GM12878 (cell line): ENCODE results near the gene FXN. TPM values are rescaled to one million over a fixed set of nuclear protein-coding genes. Genes with fewer than 3 reads are reported as not detected.

Experiments used
- ATAC-seq: fragments of 200-7000 bp; cut with Tn5 transposase; 3 replicates; pipeline ENCODE4 v1.9.1; 2020; ENCODE audit warnings: mild to moderate bottlenecking, moderate library complexity
- BruUV-seq: library from RNA; stranded (reverse); fragments of 400-500 nt; replicated peaks from 2 replicates; lab custom pipeline; 2021; lab: Mats Ljungman, UMichigan
- CTCF ChIA-PET: fragments of 300-600 bp; sonication (Branson Sonifier 250); formaldehyde crosslinking; extraction: SDS; loops from one replicate; lab custom pipeline; 2021; ENCODE audit warnings: inconsistent platforms; lab: Yijun Ruan, JAX
- POLR2A ChIA-PET: fragments of 350-600 bp; formaldehyde crosslinking; extraction: SDS; loops from one replicate; lab custom pipeline; 2021; ENCODE audit warnings: inconsistent platforms; lab: Charles Lee
- RAD21 ChIA-PET: fragments of 300-600 bp; sonication (Branson Sonifier 250); formaldehyde crosslinking; loops from one replicate; lab custom pipeline; 2023; ENCODE audit warnings: antibody characterized with exemption; ENCODE audit not compliant: unreplicated experiment; lab: Charles Lee
- SMC1A ChIA-PET: fragments of 300-600 bp; sonication (Branson Sonifier 250); formaldehyde crosslinking; loops from one replicate; lab custom pipeline; 2023; ENCODE audit not compliant: unreplicated experiment, uncharacterized antibody; lab: Charles Lee
- DNase-seq: peaks from one replicate; pipeline ENCODE4 v3.0.0-alpha.2; 2011; ENCODE audit warnings: low read depth, low spot score
- FAIRE-seq: peaks from 3 replicates; lab custom pipeline; 2011; peaks lifted over from hg19 to GRCh38; lab: Jason Lieb, UNC
- H2AFZ ChIP-seq: 2 replicates; pipeline ENCODE4 v1.6.0; 2011; ENCODE audit warnings: low read depth, low read length, control low read depth; ENCODE audit not compliant: control insufficient read depth
- H3K27ac ChIP-seq: 2 replicates; pipeline ENCODE4 v1.5.1; 2011; ENCODE audit warnings: control low read depth; ENCODE audit not compliant: control insufficient read depth, insufficient read depth
- H3K27me3 ChIP-seq, 2 experiments: replicated peaks in 1 of 2; 2 replicates each; pipeline versions ENCODE4 v1.6.0 to v1.6.1; 2011; ENCODE audit warnings: low read length in 1 of 2; ENCODE audit not compliant: control insufficient read depth in 2 of 2, insufficient read depth in 2 of 2
- H3K36me3 ChIP-seq, 2 experiments: 2 replicates each; pipeline ENCODE4 v1.5.1; 2011; ENCODE audit warnings: low read length in 1 of 2; ENCODE audit not compliant: control insufficient read depth in 2 of 2, insufficient read depth in 2 of 2
- H3K4me1 ChIP-seq: 2 replicates; pipeline ENCODE4 v1.6.1; 2011; ENCODE audit warnings: mild to moderate bottlenecking, low read length, moderate library complexity, mixed read lengths; ENCODE audit not compliant: control insufficient read depth, insufficient read depth
- H3K4me2 ChIP-seq: 2 replicates; pipeline ENCODE4 v1.6.0; 2011; ENCODE audit warnings: control low read depth; ENCODE audit not compliant: control insufficient read depth, insufficient read depth
- H3K4me3 ChIP-seq: fragments of 200-600 bp; sonication (generic); 2 replicates; pipeline ENCODE4 v1.5.1; 2016
- H3K79me2 ChIP-seq: 2 replicates; pipeline ENCODE4 v1.6.0; 2011; ENCODE audit warnings: low read length; ENCODE audit not compliant: control insufficient read depth, insufficient read depth
- H3K9ac ChIP-seq: 2 replicates; pipeline ENCODE4 v1.8.0; 2011; ENCODE audit warnings: low read length, control low read depth, mixed read lengths; ENCODE audit not compliant: control insufficient read depth, insufficient read depth
- H3K9me3 ChIP-seq: replicated peaks from 3 replicates; pipeline ENCODE4 v1.5.1; 2011; ENCODE audit warnings: mild to moderate bottlenecking, low read length; ENCODE audit not compliant: control insufficient read depth, insufficient read depth
- H4K20me1 ChIP-seq: 2 replicates; pipeline ENCODE4 v1.6.0; 2011; ENCODE audit not compliant: control insufficient read depth, insufficient read depth
- BRCA1 ChIP-seq: IDR thresholded peaks from 2 replicates; pipeline ENCODE4 v1.6.1; 2011; ENCODE audit warnings: low read depth, low read length, improper control_type of control experiment
- CHD4 ChIP-seq: fragments of 200-600 bp; sonication (generic); IDR thresholded peaks from 2 replicates; pipeline ENCODE4 v1.6.1; 2016; ENCODE audit warnings: mild to moderate bottlenecking
- FOXK2 ChIP-seq: fragments of 450-650 bp; IDR thresholded peaks from 2 replicates; pipeline ENCODE4 v1.6.1; 2017; ENCODE audit warnings: mild to moderate bottlenecking, moderate library complexity
- HDAC2 ChIP-seq: fragments of 200-600 bp; sonication (generic); IDR thresholded peaks from 2 replicates; pipeline ENCODE4 v1.6.1; 2017
- NBN ChIP-seq: fragments of 450-650 bp; IDR thresholded peaks from 2 replicates; pipeline ENCODE4 v1.6.1; 2016
- NFYA ChIP-seq: IDR thresholded peaks from 2 replicates; pipeline ENCODE4 v1.6.1; 2011; ENCODE audit warnings: low read depth, mild to moderate bottlenecking, low read length, improper control_type of control experiment, borderline replicate concordance
- PAX8 ChIP-seq: fragments of 450-650 bp; IDR thresholded peaks from 2 replicates; pipeline ENCODE4 v1.6.1; 2017; ENCODE audit warnings: mild to moderate bottlenecking, moderate library complexity
- RAD21 ChIP-seq: IDR thresholded peaks from 2 replicates; pipeline ENCODE4 v1.6.1; 2011; ENCODE audit warnings: mild to moderate bottlenecking, low read depth, low read length, moderate library complexity; ENCODE audit not compliant: insufficient read depth
- SIN3A ChIP-seq: IDR thresholded peaks from 2 replicates; pipeline ENCODE4 v1.6.1; 2012; ENCODE audit warnings: low read depth, low read length, improper control_type of control experiment
- TBL1XR1 ChIP-seq: IDR thresholded peaks from 2 replicates; pipeline ENCODE4 v1.6.1; 2012; ENCODE audit warnings: low read depth, low read length, improper control_type of control experiment
- ZNF592 ChIP-seq: fragments of 450-650 bp; IDR thresholded peaks from 2 replicates; pipeline ENCODE4 v1.6.1; 2017; ENCODE audit warnings: mild to moderate bottlenecking, moderate library complexity
- ZZZ3 ChIP-seq: IDR thresholded peaks from 2 replicates; pipeline ENCODE4 v1.6.1; 2011; ENCODE audit warnings: low read depth; ENCODE audit not compliant: control insufficient read depth, insufficient read length
- WGBS: methylation state at CpG from one replicate; pipeline ENCODE4 v1.1.6; 2016; ENCODE audit warnings: low lambda C conversion rate; ENCODE audit not compliant: insufficient replicate concordance, insufficient coverage; ENCODE audit errors: missing lambda C conversion rate; 5-methylcytosine and 5-hydroxymethylcytosine counted together
- in situ Hi-C: fragments of 300-500 bp; cut with MboI; formaldehyde crosslinking; loops from 9 replicates; pipeline ENCODE4 v1.14.3; 2018; ENCODE audit warnings: mixed read lengths
- intact Hi-C: fragments of 100-400 bp; cut with micrococcal nuclease; formaldehyde crosslinking; loops from one replicate; pipeline ENCODE4 v1.14.2; 2022; ENCODE audit not compliant: unreplicated experiment
- polyA plus RNA-seq, 11 experiments: library from polyadenylated mRNA; depleted of rRNA in 4 of 11; unstranded in 6 of 11; stranded (reverse) in 5 of 11; fragments of >200 nt; fragmentation: Nextera tagmentation in 4 of 11; fragmentation: Illumina TruSeq in 1 of 11; extraction: Ambion mirVana in 4 of 11; extraction: Trizol in 1 of 11; gene quantifications; 1 replicate in 1 of 11; 2 replicates in 10 of 11; pipeline versions ENCODE4 v1.2.1 to v1.2.3, GENCODE V29; 2011 to 2016; ENCODE audit warnings: inconsistent platforms in 2 of 11, missing spikeins in 2 of 11, low read depth in 1 of 11
- total RNA-seq, 4 experiments: library from RNA; depleted of rRNA in 3 of 4; stranded (reverse); fragments of >200 nt in 3 of 4; fragmentation: Illumina TruSeq in 1 of 4; extraction: Trizol in 1 of 4; gene quantifications; 2 replicates each; pipeline versions ENCODE4 v1.2.1 to v1.2.3, GENCODE V29; 2013 to 2021

The FXN gene
- total and polyA plus RNA-seq, 10 of the 15 experiments (the other 5 are each of a cell fraction or from before 2014, with no cell fraction given): 7.3 to 78.0 (median 23.2) TPM

DNA sequence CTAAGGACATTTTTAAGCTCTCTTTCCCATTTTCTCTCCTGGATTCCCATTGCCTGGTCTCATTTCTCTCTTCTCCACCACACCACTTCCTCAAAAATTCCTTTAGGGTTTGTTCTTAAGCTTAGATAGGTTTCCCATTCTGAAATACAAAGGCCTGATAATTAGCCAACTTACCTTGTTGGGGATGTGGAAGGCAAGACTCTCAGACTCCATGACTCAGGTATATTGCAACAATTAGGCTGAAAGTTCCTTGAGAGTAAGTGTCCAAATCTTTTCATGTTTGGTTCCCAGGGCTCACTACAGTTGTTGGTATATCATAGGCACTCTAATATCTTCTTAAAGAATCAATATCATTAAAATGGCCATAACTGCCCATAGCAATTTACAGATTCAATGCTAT lies 43.6 kb downstream of the FXN start:
- CTCF ChIA-PET: interaction anchor here (1.0 to 2.3 kb wide), 2 partner anchors 114 to 128 kb away, joined by 3 to 8 read pairs; no protein-coding TSS in a partner anchor

GRCh38 chr9:69081261-69081660 lies 45.7 kb downstream of the FXN start:
- Histone ChIP-seq H3K27me3 (no peaks in the 10 kb centered on the region), H4K20me1 (no peaks in the 10 kb centered on the region), H3K4me1 (no peaks in the 10 kb centered on the region), H3K9me3 (no peaks in the 10 kb centered on the region), H3K4me2 (no peak overlapping the region), H3K36me3 (no peaks in the 10 kb centered on the region), H3K9ac (no peak overlapping the region), H2AFZ (no peak overlapping the region), H3K27ac (no peak overlapping the region), H3K4me3 (no peak overlapping the region), H3K79me2 (no peaks in the 10 kb centered on the region)
- TF ChIP-seq TBL1XR1 (no peak), BRCA1 (no peak), ZNF592 (no peak), SIN3A (no peak), HDAC2 (no peak), FOXK2 (no peak)
- DNase-seq: no peak
- in situ Hi-C loops (no loop called here), intact Hi-C loops (no loop called here)
- ATAC-seq: no peak
- no TSS peak for BruUV-seq
- 21% methylated on average over 4 of the region's 4 CpGs for WGBS
- ChIA-PET SMC1A (interaction anchor here (1.0 kb wide), 1 partner anchor 38 kb away, joined by 3 read pairs; no protein-coding TSS in a partner anchor), CTCF (no interaction called here), POLR2A (no interaction called here), RAD21 (no interaction called here)
- FAIRE-seq: no peak

More for the DNA sequence above, 43.6 kb downstream of the FXN start:
- Histone ChIP-seq H2AFZ (no peak overlapping the region), H3K4me2 (no peak overlapping the region), H3K4me1 (no peaks in the 10 kb centered on the region), H3K27ac (no peak overlapping the region), H3K4me3 (no peak overlapping the region), H3K27me3 (no peaks in the 10 kb centered on the region), H3K9me3 (no peaks in the 10 kb centered on the region), H3K79me2 (no peaks in the 10 kb centered on the region), H3K9ac (no peak overlapping the region), H4K20me1 (no peaks in the 10 kb centered on the region), H3K36me3 (no peaks in the 10 kb centered on the region)
- DNase-seq: no peak
- ChIA-PET POLR2A (no interaction called here), RAD21 (no interaction called here), SMC1A (interaction anchor here (1.1 to 1.9 kb wide), 2 partner anchors 27 to 114 kb away, joined by 3 to 4 read pairs; no protein-coding TSS in a partner anchor)
- ATAC-seq: no peak
- BruUV-seq: no TSS peak
- intact Hi-C loops: no loop called here
- in situ Hi-C loops: no loop called here
- no peak for FAIRE-seq
- no peak for TF ChIP-seq NBN
- TF ChIP-seq CHD4: no peak
- no peak for TF ChIP-seq PAX8
- TF ChIP-seq RAD21: no peak
- TF ChIP-seq ZZZ3: no peak
- TF ChIP-seq NFYA: no peak
